Measurements from ENCODE around the gene GPRC5B.

DNA sequence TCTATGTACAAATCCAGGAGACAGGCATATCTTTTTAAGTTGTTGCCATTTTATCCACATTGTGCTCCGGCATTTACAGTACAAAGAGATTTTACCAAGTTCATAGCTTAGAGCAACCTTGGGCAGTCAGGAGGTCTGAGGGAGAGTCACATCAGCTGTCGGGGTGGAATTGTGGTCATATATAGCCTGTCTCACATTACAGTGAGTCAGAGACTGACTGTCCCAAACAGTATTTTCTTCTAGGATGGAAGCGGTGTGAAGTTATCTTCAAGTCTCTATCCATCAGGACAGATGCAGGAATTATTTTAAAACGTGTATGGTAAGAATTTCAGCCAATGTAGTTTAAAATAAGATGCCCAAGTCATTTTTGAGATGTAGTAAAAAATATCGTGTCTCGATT is 53.0 kb downstream of the GPRC5B start:
- TF ChIP-seq, protein P1, sequence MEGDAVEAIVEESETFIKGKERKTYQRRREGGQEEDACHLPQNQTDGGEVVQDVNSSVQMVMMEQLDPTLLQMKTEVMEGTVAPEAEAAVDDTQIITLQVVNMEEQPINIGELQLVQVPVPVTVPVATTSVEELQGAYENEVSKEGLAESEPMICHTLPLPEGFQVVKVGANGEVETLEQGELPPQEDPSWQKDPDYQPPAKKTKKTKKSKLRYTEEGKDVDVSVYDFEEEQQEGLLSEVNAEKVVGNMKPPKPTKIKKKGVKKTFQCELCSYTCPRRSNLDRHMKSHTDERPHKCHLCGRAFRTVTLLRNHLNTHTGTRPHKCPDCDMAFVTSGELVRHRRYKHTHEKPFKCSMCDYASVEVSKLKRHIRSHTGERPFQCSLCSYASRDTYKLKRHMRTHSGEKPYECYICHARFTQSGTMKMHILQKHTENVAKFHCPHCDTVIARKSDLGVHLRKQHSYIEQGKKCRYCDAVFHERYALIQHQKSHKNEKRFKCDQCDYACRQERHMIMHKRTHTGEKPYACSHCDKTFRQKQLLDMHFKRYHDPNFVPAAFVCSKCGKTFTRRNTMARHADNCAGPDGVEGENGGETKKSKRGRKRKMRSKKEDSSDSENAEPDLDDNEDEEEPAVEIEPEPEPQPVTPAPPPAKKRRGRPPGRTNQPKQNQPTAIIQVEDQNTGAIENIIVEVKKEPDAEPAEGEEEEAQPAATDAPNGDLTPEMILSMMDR (conservative IDR thresholded peaks at IDR 0.05), result no peak
- TF ChIP-seq ZFX (IDR thresholded peaks at IDR 0.05), result no peak
